Glutamatergic neuron (in vitro differentiated cells): ENCODE results near the gene BEND5. TPM values are rescaled to one million over a fixed set of nuclear protein-coding genes. Genes with fewer than 3 reads are reported as not detected.
A peak's percentile ranks its signal among the peaks of the same experiment; 100 is the strongest.

Experiments
- DNase-seq: peaks from one replicate; pipeline ENCODE4 v3.0.0; 2022
- H3K27ac Mint-ChIP-seq: one replicate; pipeline ENCODE4 v1.8.0; 2020; ENCODE audit warnings: mild to moderate bottlenecking, mixed read lengths, inconsistent platforms; ENCODE audit not compliant: unreplicated experiment
- H3K27me3 Mint-ChIP-seq: one replicate; pipeline ENCODE4 v1.8.0; 2020; ENCODE audit warnings: mild to moderate bottlenecking, moderate library complexity, mixed read lengths, inconsistent platforms; ENCODE audit not compliant: unreplicated experiment
- H3K36me3 Mint-ChIP-seq: one replicate; pipeline ENCODE4 v1.8.0; 2020; ENCODE audit warnings: mild to moderate bottlenecking, mixed read lengths, inconsistent platforms; ENCODE audit not compliant: unreplicated experiment
- H3K4me1 Mint-ChIP-seq: one replicate; pipeline ENCODE4 v1.8.0; 2020; ENCODE audit warnings: mild to moderate bottlenecking, low read depth, mixed read lengths, inconsistent platforms; ENCODE audit not compliant: unreplicated experiment
- H3K4me3 Mint-ChIP-seq: one replicate; pipeline ENCODE4 v1.8.0; 2020; ENCODE audit warnings: mild to moderate bottlenecking, mixed read lengths, inconsistent platforms; ENCODE audit not compliant: unreplicated experiment
- H3K9me3 Mint-ChIP-seq: one replicate; pipeline ENCODE4 v1.8.0; 2020; ENCODE audit warnings: mild to moderate bottlenecking, moderate library complexity, mixed read lengths, inconsistent platforms; ENCODE audit not compliant: unreplicated experiment
- CTCF ChIP-seq: fragments of 200-600 bp; sonication (generic); IDR thresholded peaks from one replicate; pipeline ENCODE4 v1.5.0; 2021; ENCODE audit not compliant: partially characterized antibody, unreplicated experiment
- long read RNA-seq: library from polyadenylated mRNA; unstranded; transcript quantifications from one replicate; pipeline ENCODE4 v2.0.0, GENCODE V29; 2020; ENCODE audit not compliant: unreplicated experiment
- total RNA-seq: library from RNA; stranded (reverse); fragmentation: NEBNext Ultra II Directional; extraction: Animal tissue kit (Norgen Biotek cat#: 25700); gene quantifications from one replicate; pipeline ENCODE4 v1.2.1, GENCODE V29; 2021; ENCODE audit not compliant: unreplicated experiment

The BEND5 gene
- 34.8 TPM for total RNA-seq
- long read RNA-seq, transcript BEND5-201 (6 exons, 1,716 nt): major isoform, 13 of 28 reads
- long read RNA-seq, transcript BEND5-202 (6 exons, 1,465 nt): minor isoform, 8 of 28 reads
- long read RNA-seq, partial matches to known transcripts: 2 of 28 reads
- long read RNA-seq, other reads (novel, unspliced or antisense): 5 of 28 reads

- H3K4me1 Mint-ChIP-seq: peaks cover 11% of the 10 kb centered on the region
- DNase-seq: peak; percentile 78
- H3K4me3 Mint-ChIP-seq: peak within 1 kb of the TSS; percentile 100
- peak within 1 kb of the TSS; percentile 98 for H3K27ac Mint-ChIP-seq
- H3K27me3 Mint-ChIP-seq: peaks cover 13% of the 10 kb centered on the region
- H3K36me3 Mint-ChIP-seq: peaks cover 6% of the 10 kb centered on the region
- no peak for TF ChIP-seq CTCF
- H3K9me3 Mint-ChIP-seq: peaks cover 11% of the 10 kb centered on the region
These were observed at the start of gene BEND5 for GRCh38 chr1:48776393-48777218. Gene BEND5, minus strand, starts transcription at chr1:48776891. Its CDS starts 60 bp downstream, at chr1:48776831.

GRCh38 chr1:48823168-48823567 is 46.5 kb upstream of the BEND5 start:
- no peak overlapping the region for H3K27ac Mint-ChIP-seq
- no peak for TF ChIP-seq CTCF
- peaks cover 3% of the 10 kb centered on the region for H3K27me3 Mint-ChIP-seq

GRCh38 chr1:48820491-48820890 is 43.8 kb upstream of the BEND5 start:
- Mint-ChIP-seq H3K9me3 (no peaks in the 10 kb centered on the region), H3K4me3 (no peak overlapping the region), H3K36me3 (no peaks in the 10 kb centered on the region), H3K27ac (no peak overlapping the region), H3K27me3 (peaks cover 1% of the 10 kb centered on the region), H3K4me1 (no peaks in the 10 kb centered on the region)
- no peak for DNase-seq
- TF ChIP-seq CTCF: no peak

More at GRCh38 chr1:48823168-48823567, 46.5 kb upstream of the BEND5 start:
- H3K36me3 Mint-ChIP-seq: no peaks in the 10 kb centered on the region
- DNase-seq: no peak
- H3K4me1 Mint-ChIP-seq: no peaks in the 10 kb centered on the region
- no peak overlapping the region for H3K4me3 Mint-ChIP-seq
- no peaks in the 10 kb centered on the region for H3K9me3 Mint-ChIP-seq

GRCh38 chr1:48817505-48818114 is 40.9 kb upstream of the BEND5 start:
- H3K4me1 Mint-ChIP-seq: no peaks in the 10 kb centered on the region
- H3K36me3 Mint-ChIP-seq: no peaks in the 10 kb centered on the region
- H3K27me3 Mint-ChIP-seq: peaks cover 1% of the 10 kb centered on the region
- H3K9me3 Mint-ChIP-seq: no peaks in the 10 kb centered on the region
- DNase-seq: peak; percentile 82
- H3K4me3 Mint-ChIP-seq: no peak overlapping the region
- no peak overlapping the region for H3K27ac Mint-ChIP-seq
- TF ChIP-seq CTCF: peak; percentile 64

GRCh38 chr1:48810740-48811139 is 34.0 kb upstream of the BEND5 start:
- Mint-ChIP-seq H3K4me3 (no peak overlapping the region), H3K4me1 (peaks cover 12% of the 10 kb centered on the region), H3K27me3 (peaks cover 2% of the 10 kb centered on the region), H3K27ac (no peak overlapping the region), H3K9me3 (no peaks in the 10 kb centered on the region), H3K36me3 (no peaks in the 10 kb centered on the region)
- DNase-seq: no peak
- TF ChIP-seq CTCF: no peak
